Vagina (tissue), 2 donors: ENCODE measurements around the gene DUS4L. TPM values are rescaled to one million over a fixed set of nuclear protein-coding genes. Genes with fewer than 3 reads are reported as not detected.

Source experiments
- DNase-seq, 2 donors: peaks; one replicate each; pipeline ENCODE4 v3.0.0-alpha.2; 2017; ENCODE audit errors: extremely low spot score in 2 of 2
- H3K27ac ChIP-seq: fragments of 200-600 bp; sonication (generic); one replicate; pipeline ENCODE4 v1.5.1; 2019
- H3K27me3 ChIP-seq: fragments of 200-600 bp; sonication (generic); one replicate; pipeline ENCODE4 v1.5.1; 2019
- H3K36me3 ChIP-seq, 2 donors: fragments of 200-600 bp; sonication (generic); one replicate each; pipeline ENCODE4 v1.5.1; 2017 to 2019
- H3K4me1 ChIP-seq: fragments of 200-600 bp; sonication (generic); one replicate; pipeline ENCODE4 v1.5.1; 2019
- H3K4me3 ChIP-seq, 2 donors: fragments of 200-600 bp; sonication (generic); 1 replicate in 1 of 2; 2 replicates in 1 of 2; pipeline ENCODE4 v1.5.1; 2016 to 2019
- H3K9me3 ChIP-seq: fragments of 200-600 bp; sonication (generic); one replicate; pipeline ENCODE4 v1.5.1; 2019
- CTCF ChIP-seq, 3 experiments: fragments of 450-650 bp in 2 of 3; fragments of 200-600 bp in 1 of 3; sonication (generic) in 1 of 3; IDR thresholded peaks; one replicate each; pipeline ENCODE4 v1.5.1; 2017 to 2019; ENCODE audit warnings: antibody characterized with exemption in 3 of 3, mild to moderate bottlenecking in 2 of 3, moderate library complexity in 2 of 3
- POLR2A ChIP-seq, 2 donors: fragments of 450-650 bp; IDR thresholded peaks; one replicate each; pipeline ENCODE4 v1.6.1; 2017; ENCODE audit warnings: antibody characterized with exemption in 2 of 2, mild to moderate bottlenecking in 2 of 2, moderate library complexity in 2 of 2
- POLR2AphosphoS5 ChIP-seq, 2 donors: sonication (generic); formaldehyde crosslinking; IDR thresholded peaks; one replicate each; pipeline ENCODE4 v1.9.0; 2017; ENCODE audit warnings: antibody characterized with exemption in 2 of 2, mild to moderate bottlenecking in 2 of 2, low read depth in 1 of 2; ENCODE audit not compliant: insufficient read depth in 1 of 2
- intact Hi-C: fragments of 100-400 bp; cut with DNase I; formaldehyde crosslinking; loops from one replicate; pipeline ENCODE4 v1.15.1; 2023
- total RNA-seq: library from RNA; depleted of rRNA; stranded (reverse); fragments of >200 nt; gene quantifications from one replicate; pipeline ENCODE4 v1.2.3, GENCODE V29; 2016

Gene DUS4L
- total RNA-seq, 1 donor from 2014 or later: 1.5 TPM

GRCh38 chr7:107555893-107556292 lies 7.9 kb upstream of the DUS4L start:
- intact Hi-C loops: no loop called here
- Histone ChIP-seq H3K4me1 (peaks cover 28% of the 10 kb centered on the region), H3K36me3 (peaks cover 0 to 20% of the 10 kb centered on the region in 2 donors), H3K27ac (no peak overlapping the region), H3K4me3 (no peak overlapping the region), H3K27me3 (no peaks in the 10 kb centered on the region), H3K9me3 (no peaks in the 10 kb centered on the region)
- no peak for DNase-seq
- TF ChIP-seq POLR2AphosphoS5 (IDR thresholded peaks at IDR 0.05; ENCODE audit: insufficient read depth in 1 of 2, low read depth in 1 of 2): no peak
- TF ChIP-seq POLR2A (IDR thresholded peaks at IDR 0.05): no peak
- no peak for TF ChIP-seq CTCF (IDR thresholded peaks at IDR 0.05)

GRCh38 chr7:107559864-107560263 lies 3.9 kb upstream of the DUS4L start:
- no peak for DNase-seq
- intact Hi-C loops: no loop called here
- no peaks in the 10 kb centered on the region for H3K27me3 ChIP-seq
- H3K4me1 ChIP-seq: peaks cover 53% of the 10 kb centered on the region
- TF ChIP-seq POLR2AphosphoS5 (IDR thresholded peaks at IDR 0.05; ENCODE audit: insufficient read depth in 1 of 2, low read depth in 1 of 2) (no peak), POLR2A (IDR thresholded peaks at IDR 0.05) (no peak), CTCF (IDR thresholded peaks at IDR 0.05) (no peak)
- no peaks in the 10 kb centered on the region for H3K9me3 ChIP-seq
- H3K36me3 ChIP-seq: peaks cover 0 to 7% of the 10 kb centered on the region in 2 donors
- no peak overlapping the region for H3K4me3 ChIP-seq
- H3K27ac ChIP-seq: peak overlapping the region; percentile 49

- DNase-seq: no peak
- Histone ChIP-seq H3K4me1 (peaks cover 57% of the 10 kb centered on the region), H3K4me3 (no peak overlapping the region), H3K27ac (no peak overlapping the region), H3K27me3 (no peaks in the 10 kb centered on the region), H3K36me3 (peaks cover 0 to 7% of the 10 kb centered on the region in 2 donors), H3K9me3 (no peaks in the 10 kb centered on the region)
- TF ChIP-seq POLR2AphosphoS5 (IDR thresholded peaks at IDR 0.05; ENCODE audit: insufficient read depth in 1 of 2, low read depth in 1 of 2) (no peak), CTCF (IDR thresholded peaks at IDR 0.05) (no peak), POLR2A (IDR thresholded peaks at IDR 0.05) (no peak)
- intact Hi-C loops: no loop called here
Observed at GRCh38 chr7:107560898-107561516, 2.8 kb upstream of the DUS4L start.

- Histone ChIP-seq H3K4me3 (peak overlapping the region; percentile 84 to 97), H3K27me3 (no peaks in the 10 kb centered on the region), H3K4me1 (peaks cover 52% of the 10 kb centered on the region), H3K36me3 (no peaks in the 10 kb centered on the region), H3K9me3 (no peaks in the 10 kb centered on the region), H3K27ac (peak overlapping the region; percentile 97)
- no peak for TF ChIP-seq CTCF (IDR thresholded peaks at IDR 0.05)
- TF ChIP-seq POLR2A (IDR thresholded peaks at IDR 0.05): no peak
- intact Hi-C loops: no loop called here
- DNase-seq: peak in 1 of 2 donors; percentile 92
Observed at GRCh38 chr7:107563081-107563774, 543 bp upstream of the DUS4L start.
